Measurements from ENCODE around the gene MORN4.

The MORN4 gene

GRCh38 chr10:97623277-97623676, 10.0 kb downstream of the MORN4 start:
- no peak overlapping the region for H3K27ac ChIP-seq (ENCODE audit: low read depth in 2 of 2, low read length in 2 of 2)
- no peak overlapping the region for H3K9ac ChIP-seq (ENCODE audit: low read depth in 1 of 2, low read length in 2 of 2)
- H3K4me3 ChIP-seq (ENCODE audit: low read length in 2 of 2) = no peak overlapping the region
- no peaks in the 10 kb centered on the region for H3K36me3 ChIP-seq (ENCODE audit: control insufficient read depth in 2 of 2, insufficient read depth in 2 of 2, low read length in 2 of 2)
- H3K4me1 ChIP-seq (ENCODE audit: control insufficient read depth in 2 of 2, insufficient read depth in 2 of 2, low read length in 2 of 2) = no peaks in the 10 kb centered on the region
- no peaks in the 10 kb centered on the region for H3K27me3 ChIP-seq (ENCODE audit: control insufficient read depth in 2 of 2, insufficient read depth in 2 of 2, low read length in 2 of 2)
- H3K9me3 ChIP-seq (ENCODE audit: control insufficient read depth in 2 of 2, low read length in 2 of 2) = no peaks in the 10 kb centered on the region

GRCh38 chr10:97618733-97619132, 14.6 kb downstream of the MORN4 start:
- no peaks in the 10 kb centered on the region for H3K27me3 ChIP-seq (ENCODE audit: control insufficient read depth in 2 of 2, insufficient read depth in 2 of 2, low read length in 2 of 2)
- H3K4me1 ChIP-seq (ENCODE audit: control insufficient read depth in 2 of 2, insufficient read depth in 2 of 2, low read length in 2 of 2) = no peaks in the 10 kb centered on the region
- H3K9ac ChIP-seq (ENCODE audit: low read depth in 1 of 2, low read length in 2 of 2) = no peak overlapping the region
- no peak overlapping the region for H3K4me3 ChIP-seq (ENCODE audit: low read length in 2 of 2)
- no peaks in the 10 kb centered on the region for H3K36me3 ChIP-seq (ENCODE audit: control insufficient read depth in 2 of 2, insufficient read depth in 2 of 2, low read length in 2 of 2)
- no peak overlapping the region for H3K27ac ChIP-seq (ENCODE audit: low read depth in 2 of 2, low read length in 2 of 2)
- no peaks in the 10 kb centered on the region for H3K9me3 ChIP-seq (ENCODE audit: control insufficient read depth in 2 of 2, low read length in 2 of 2)

- Histone ChIP-seq H3K9me3 (ENCODE audit: control insufficient read depth in 2 of 2, low read length in 2 of 2) (no peaks in the 10 kb centered on the region), H3K27me3 (ENCODE audit: control insufficient read depth in 2 of 2, insufficient read depth in 2 of 2, low read length in 2 of 2) (no peaks in the 10 kb centered on the region), H3K9ac (ENCODE audit: low read depth in 1 of 2, low read length in 2 of 2) (no peak overlapping the region), H3K4me3 (ENCODE audit: low read length in 2 of 2) (no peak overlapping the region), H3K36me3 (ENCODE audit: control insufficient read depth in 2 of 2, insufficient read depth in 2 of 2, low read length in 2 of 2) (no peaks in the 10 kb centered on the region), H3K27ac (ENCODE audit: low read depth in 2 of 2, low read length in 2 of 2) (no peak overlapping the region), H3K4me1 (ENCODE audit: control insufficient read depth in 2 of 2, insufficient read depth in 2 of 2, low read length in 2 of 2) (no peaks in the 10 kb centered on the region)
Observed at GRCh38 chr10:97618285-97618684, 15.0 kb downstream of the MORN4 start.

GRCh38 chr10:97612386-97612785, 20.9 kb downstream of the MORN4 start:
- no peaks in the 10 kb centered on the region for H3K36me3 ChIP-seq (ENCODE audit: control insufficient read depth in 2 of 2, insufficient read depth in 2 of 2, low read length in 2 of 2)
- no peak overlapping the region for H3K9ac ChIP-seq (ENCODE audit: low read depth in 1 of 2, low read length in 2 of 2)
- H3K9me3 ChIP-seq (ENCODE audit: control insufficient read depth in 2 of 2, low read length in 2 of 2) = no peaks in the 10 kb centered on the region
- no peaks in the 10 kb centered on the region for H3K27me3 ChIP-seq (ENCODE audit: control insufficient read depth in 2 of 2, insufficient read depth in 2 of 2, low read length in 2 of 2)
- no peak overlapping the region for H3K27ac ChIP-seq (ENCODE audit: low read depth in 2 of 2, low read length in 2 of 2)
- no peak overlapping the region for H3K4me3 ChIP-seq (ENCODE audit: low read length in 2 of 2)
- H3K4me1 ChIP-seq (ENCODE audit: control insufficient read depth in 2 of 2, insufficient read depth in 2 of 2, low read length in 2 of 2) = no peaks in the 10 kb centered on the region

GRCh38 chr10:97611473-97611872, 21.8 kb downstream of the MORN4 start:
- H3K27ac ChIP-seq (ENCODE audit: low read depth in 2 of 2, low read length in 2 of 2) = no peak overlapping the region
- H3K4me1 ChIP-seq (ENCODE audit: control insufficient read depth in 2 of 2, insufficient read depth in 2 of 2, low read length in 2 of 2) = no peaks in the 10 kb centered on the region
- no peak overlapping the region for H3K9ac ChIP-seq (ENCODE audit: low read depth in 1 of 2, low read length in 2 of 2)
- no peak overlapping the region for H3K4me3 ChIP-seq (ENCODE audit: low read length in 2 of 2)
- H3K27me3 ChIP-seq (ENCODE audit: control insufficient read depth in 2 of 2, insufficient read depth in 2 of 2, low read length in 2 of 2) = no peaks in the 10 kb centered on the region
- no peaks in the 10 kb centered on the region for H3K36me3 ChIP-seq (ENCODE audit: control insufficient read depth in 2 of 2, insufficient read depth in 2 of 2, low read length in 2 of 2)
- H3K9me3 ChIP-seq (ENCODE audit: control insufficient read depth in 2 of 2, low read length in 2 of 2) = no peaks in the 10 kb centered on the region

- Histone ChIP-seq H3K4me1 (ENCODE audit: control insufficient read depth in 2 of 2, insufficient read depth in 2 of 2, low read length in 2 of 2) (no peaks in the 10 kb centered on the region), H3K9me3 (ENCODE audit: control insufficient read depth in 2 of 2, low read length in 2 of 2) (no peaks in the 10 kb centered on the region), H3K9ac (ENCODE audit: low read depth in 1 of 2, low read length in 2 of 2) (no peak overlapping the region), H3K27ac (ENCODE audit: low read depth in 2 of 2, low read length in 2 of 2) (no peak overlapping the region), H3K36me3 (ENCODE audit: control insufficient read depth in 2 of 2, insufficient read depth in 2 of 2, low read length in 2 of 2) (no peaks in the 10 kb centered on the region), H3K27me3 (ENCODE audit: control insufficient read depth in 2 of 2, insufficient read depth in 2 of 2, low read length in 2 of 2) (no peaks in the 10 kb centered on the region), H3K4me3 (ENCODE audit: low read length in 2 of 2) (no peak overlapping the region)
Observed at GRCh38 chr10:97608991-97609561, 24.2 kb downstream of the MORN4 start.

GRCh38 chr10:97607095-97607636, 26.1 kb downstream of the MORN4 start:
- Histone ChIP-seq H3K9me3 (ENCODE audit: control insufficient read depth in 2 of 2, low read length in 2 of 2) (no peaks in the 10 kb centered on the region), H3K4me1 (ENCODE audit: control insufficient read depth in 2 of 2, insufficient read depth in 2 of 2, low read length in 2 of 2) (no peaks in the 10 kb centered on the region), H3K4me3 (ENCODE audit: low read length in 2 of 2) (no peak overlapping the region), H3K36me3 (ENCODE audit: control insufficient read depth in 2 of 2, insufficient read depth in 2 of 2, low read length in 2 of 2) (no peaks in the 10 kb centered on the region), H3K27ac (ENCODE audit: low read depth in 2 of 2, low read length in 2 of 2) (no peak overlapping the region), H3K9ac (ENCODE audit: low read depth in 1 of 2, low read length in 2 of 2) (no peak overlapping the region), H3K27me3 (ENCODE audit: control insufficient read depth in 2 of 2, insufficient read depth in 2 of 2, low read length in 2 of 2) (no peaks in the 10 kb centered on the region)

GRCh38 chr10:97601268-97602215, 31.8 kb downstream of the MORN4 start:
- Histone ChIP-seq H3K36me3 (ENCODE audit: control insufficient read depth in 2 of 2, insufficient read depth in 2 of 2, low read length in 2 of 2) (no peaks in the 10 kb centered on the region), H3K9ac (ENCODE audit: low read depth in 1 of 2, low read length in 2 of 2) (no peak overlapping the region), H3K4me1 (ENCODE audit: control insufficient read depth in 2 of 2, insufficient read depth in 2 of 2, low read length in 2 of 2) (no peaks in the 10 kb centered on the region), H3K9me3 (ENCODE audit: control insufficient read depth in 2 of 2, low read length in 2 of 2) (no peaks in the 10 kb centered on the region), H3K4me3 (ENCODE audit: low read length in 2 of 2) (no peak overlapping the region), H3K27me3 (ENCODE audit: control insufficient read depth in 2 of 2, insufficient read depth in 2 of 2, low read length in 2 of 2) (no peaks in the 10 kb centered on the region), H3K27ac (ENCODE audit: low read depth in 2 of 2, low read length in 2 of 2) (no peak overlapping the region)

- Histone ChIP-seq H3K9ac (ENCODE audit: low read depth in 1 of 2, low read length in 2 of 2) (no peak overlapping the region), H3K27ac (ENCODE audit: low read depth in 2 of 2, low read length in 2 of 2) (no peak overlapping the region), H3K4me3 (ENCODE audit: low read length in 2 of 2) (no peak overlapping the region), H3K27me3 (ENCODE audit: control insufficient read depth in 2 of 2, insufficient read depth in 2 of 2, low read length in 2 of 2) (no peaks in the 10 kb centered on the region), H3K36me3 (ENCODE audit: control insufficient read depth in 2 of 2, insufficient read depth in 2 of 2, low read length in 2 of 2) (no peaks in the 10 kb centered on the region), H3K4me1 (ENCODE audit: control insufficient read depth in 2 of 2, insufficient read depth in 2 of 2, low read length in 2 of 2) (no peaks in the 10 kb centered on the region), H3K9me3 (ENCODE audit: control insufficient read depth in 2 of 2, low read length in 2 of 2) (no peaks in the 10 kb centered on the region)
Observed at GRCh38 chr10:97600616-97601015, 32.7 kb downstream of the MORN4 start.

- Histone ChIP-seq H3K9ac (ENCODE audit: low read depth in 1 of 2, low read length in 2 of 2) (no peak overlapping the region), H3K4me3 (ENCODE audit: low read length in 2 of 2) (no peak overlapping the region), H3K27ac (ENCODE audit: low read depth in 2 of 2, low read length in 2 of 2) (no peak overlapping the region), H3K36me3 (ENCODE audit: control insufficient read depth in 2 of 2, insufficient read depth in 2 of 2, low read length in 2 of 2) (no peaks in the 10 kb centered on the region), H3K4me1 (ENCODE audit: control insufficient read depth in 2 of 2, insufficient read depth in 2 of 2, low read length in 2 of 2) (no peaks in the 10 kb centered on the region), H3K27me3 (ENCODE audit: control insufficient read depth in 2 of 2, insufficient read depth in 2 of 2, low read length in 2 of 2) (no peaks in the 10 kb centered on the region), H3K9me3 (ENCODE audit: control insufficient read depth in 2 of 2, low read length in 2 of 2) (no peaks in the 10 kb centered on the region)
Observed at GRCh38 chr10:97599272-97599619, 34.1 kb downstream of the MORN4 start.

Data from mucosa of rectum (tissue), 2 donors.